Astrocyte of the cerebellum (primary cell): Measurements from ENCODE around the gene MUS81.

Experiments used
- DNase-seq: peaks from one replicate; pipeline ENCODE4 v3.0.0-alpha.2; 2011; ENCODE audit warnings: low read depth
- H3K4me3 ChIP-seq: 2 replicates; pipeline ENCODE4 v1.5.1; 2011; ENCODE audit warnings: mild to moderate bottlenecking, low read depth, low read length, moderate library complexity
- CTCF ChIP-seq: IDR thresholded peaks from 2 replicates; pipeline ENCODE4 v1.5.1; 2012; ENCODE audit warnings: low read length, low read depth, moderate library complexity, mild to moderate bottlenecking; ENCODE audit errors: missing control alignments
- in situ Hi-C: cut with HindIII; loops from 2 replicates; pipeline ENCODE4 v1.10.0; 2017; ENCODE audit warnings: low sequenced_read_pairs

MUS81 gene

GRCh38 chr11:65853246-65853979 is 6.8 kb upstream of the MUS81 start:
- H3K4me3 ChIP-seq, result no peak overlapping the region
- no peak for DNase-seq
- in situ Hi-C loops, result no loop called here
- TF ChIP-seq CTCF, result no peak

GRCh38 chr11:65854161-65854592 is 6.1 kb upstream of the MUS81 start:
- no peak for DNase-seq
- no peak for TF ChIP-seq CTCF
- H3K4me3 ChIP-seq, result no peak overlapping the region
- in situ Hi-C loops, result no loop called here

GRCh38 chr11:65854852-65855837 is 5.1 kb upstream of the MUS81 start:
- no peak for DNase-seq
- in situ Hi-C loops, result no loop called here
- H3K4me3 ChIP-seq, result no peak overlapping the region
- TF ChIP-seq CTCF, result no peak

- DNase-seq, result no peak
- in situ Hi-C loops, result no loop called here
- peak overlapping the region; percentile 96 for H3K4me3 ChIP-seq
- TF ChIP-seq CTCF, result no peak
These were observed 4.3 kb upstream of the MUS81 start for GRCh38 chr11:65855927-65856363.

GRCh38 chr11:65856689-65857499 is 3.3 kb upstream of the MUS81 start:
- H3K4me3 ChIP-seq, result peak overlapping the region; percentile 96
- no peak for TF ChIP-seq CTCF
- in situ Hi-C loops, result no loop called here
- no peak for DNase-seq

- no peak for TF ChIP-seq CTCF
- in situ Hi-C loops, result no loop called here
- DNase-seq, result no peak
- peak overlapping the region; percentile 96 for H3K4me3 ChIP-seq
These were observed 2.8 kb upstream of the MUS81 start for GRCh38 chr11:65857500-65857852.
